ENCODE data around the gene IKZF3.

IKZF3 gene

GRCh38 chr17:39722104-39722503 lies 142.0 kb downstream of the IKZF3 start:
- DNase-seq (ENCODE audit: low read depth): no peak
- H3K4me3 ChIP-seq (ENCODE audit: low read length): no peak overlapping the region
- no peak for TF ChIP-seq CTCF (conservative IDR thresholded peaks at IDR 0.05; ENCODE audit: low read depth, low read length)

GRCh38 chr17:39719563-39720355 lies 144.4 kb downstream of the IKZF3 start:
- H3K4me3 ChIP-seq (ENCODE audit: low read length): no peak overlapping the region
- no peak for DNase-seq (ENCODE audit: low read depth)
- no peak for TF ChIP-seq CTCF (conservative IDR thresholded peaks at IDR 0.05; ENCODE audit: low read depth, low read length)

GRCh38 chr17:39717660-39718059 lies 146.5 kb downstream of the IKZF3 start:
- no peak for DNase-seq (ENCODE audit: low read depth)
- no peak for TF ChIP-seq CTCF (conservative IDR thresholded peaks at IDR 0.05; ENCODE audit: low read depth, low read length)
- no peak overlapping the region for H3K4me3 ChIP-seq (ENCODE audit: low read length)

GRCh38 chr17:39716879-39717536 lies 147.1 kb downstream of the IKZF3 start:
- DNase-seq (ENCODE audit: low read depth): no peak
- TF ChIP-seq CTCF (conservative IDR thresholded peaks at IDR 0.05; ENCODE audit: low read depth, low read length): no peak
- H3K4me3 ChIP-seq (ENCODE audit: low read length): no peak overlapping the region

- H3K4me3 ChIP-seq (ENCODE audit: low read length): no peak overlapping the region
- DNase-seq (ENCODE audit: low read depth): no peak
- TF ChIP-seq CTCF (conservative IDR thresholded peaks at IDR 0.05; ENCODE audit: low read depth, low read length): no peak
Observed at GRCh38 chr17:39716073-39716818, 147.9 kb downstream of the IKZF3 start.

- H3K4me3 ChIP-seq (ENCODE audit: low read length): no peak overlapping the region
- no peak for DNase-seq (ENCODE audit: low read depth)
- TF ChIP-seq CTCF (conservative IDR thresholded peaks at IDR 0.05; ENCODE audit: low read depth, low read length): no peak
Observed at GRCh38 chr17:39715375-39716072, 148.6 kb downstream of the IKZF3 start.

Data from retinal pigment epithelial cell (primary cell).